ENCODE measurements around the gene JMJD8. TPM values are rescaled to one million over a fixed set of nuclear protein-coding genes. Genes with fewer than 3 reads are reported as not detected.

JMJD8 gene
- total and polyA plus RNA-seq, 2 donors from 2014 or later: 75.0 to 80.4 TPM

GRCh38 chr16:702341-702740, 18.2 kb upstream of the JMJD8 start:
- no peaks in the 10 kb centered on the region for H3K9me3 ChIP-seq (ENCODE audit: control insufficient read depth in 2 of 3, insufficient read depth in 1 of 3, low read length in 3 of 3)
- H3K27ac ChIP-seq (ENCODE audit: low read depth in 2 of 2, low read length in 2 of 2): no peak overlapping the region
- no peaks in the 10 kb centered on the region for H3K36me3 ChIP-seq (ENCODE audit: control insufficient read depth in 2 of 3, insufficient read depth in 3 of 3, low read length in 3 of 3)
- no peaks in the 10 kb centered on the region for H3K4me1 ChIP-seq (ENCODE audit: control insufficient read depth in 2 of 3, insufficient read depth in 2 of 3, low read depth in 1 of 3, low read length in 3 of 3)
- DNase-seq: no peak
- TF ChIP-seq CTCF (IDR thresholded peaks at IDR 0.05; ENCODE audit: borderline replicate concordance, extremely low read depth, insufficient read depth): no peak
- no peak overlapping the region for H3K9ac ChIP-seq (ENCODE audit: low read length in 3 of 3)
- no peak for FAIRE-seq
- H3K27me3 ChIP-seq (ENCODE audit: control insufficient read depth, insufficient read depth, low read length): peaks cover 20% of the 10 kb centered on the region
- no peak overlapping the region for H3K4me3 ChIP-seq (ENCODE audit: low read length in 3 of 3)
- intact Hi-C loops (cut with DNase I): no loop called here

GRCh38 chr16:700684-701584, 16.8 kb upstream of the JMJD8 start:
- H3K27ac ChIP-seq (ENCODE audit: low read depth in 2 of 2, low read length in 2 of 2): no peak overlapping the region
- no peak overlapping the region for H3K9ac ChIP-seq (ENCODE audit: low read length in 3 of 3)
- TF ChIP-seq CTCF (IDR thresholded peaks at IDR 0.05; ENCODE audit: borderline replicate concordance, extremely low read depth, insufficient read depth): no peak
- DNase-seq (peak in 3 of 5 donors; percentile 59 to 77 (median 71)), FAIRE-seq (no peak)
- no peaks in the 10 kb centered on the region for H3K4me1 ChIP-seq (ENCODE audit: control insufficient read depth in 2 of 3, insufficient read depth in 2 of 3, low read depth in 1 of 3, low read length in 3 of 3)
- no peak overlapping the region for H3K4me3 ChIP-seq (ENCODE audit: low read length in 3 of 3)
- peaks cover 20% of the 10 kb centered on the region for H3K27me3 ChIP-seq (ENCODE audit: control insufficient read depth, insufficient read depth, low read length)
- no peaks in the 10 kb centered on the region for H3K36me3 ChIP-seq (ENCODE audit: control insufficient read depth in 2 of 3, insufficient read depth in 3 of 3, low read length in 3 of 3)
- H3K9me3 ChIP-seq (ENCODE audit: control insufficient read depth in 2 of 3, insufficient read depth in 1 of 3, low read length in 3 of 3): no peaks in the 10 kb centered on the region
- intact Hi-C loops (cut with DNase I): no loop called here

GRCh38 chr16:698911-699671, 15.0 kb upstream of the JMJD8 start:
- no peaks in the 10 kb centered on the region for H3K9me3 ChIP-seq (ENCODE audit: control insufficient read depth in 2 of 3, insufficient read depth in 1 of 3, low read length in 3 of 3)
- H3K27ac ChIP-seq (ENCODE audit: low read depth in 2 of 2, low read length in 2 of 2): no peak overlapping the region
- H3K9ac ChIP-seq (ENCODE audit: low read length in 3 of 3): no peak overlapping the region
- DNase-seq (no peak), FAIRE-seq (no peak)
- H3K27me3 ChIP-seq (ENCODE audit: control insufficient read depth, insufficient read depth, low read length): peaks cover 19% of the 10 kb centered on the region
- H3K4me1 ChIP-seq (ENCODE audit: control insufficient read depth in 2 of 3, insufficient read depth in 2 of 3, low read depth in 1 of 3, low read length in 3 of 3): peaks cover 0 to 5% (median 0%) of the 10 kb centered on the region in 3 donors
- intact Hi-C loops (cut with DNase I): no loop called here
- TF ChIP-seq CTCF (IDR thresholded peaks at IDR 0.05; ENCODE audit: borderline replicate concordance, extremely low read depth, insufficient read depth): no peak
- no peak overlapping the region for H3K4me3 ChIP-seq (ENCODE audit: low read length in 3 of 3)
- no peaks in the 10 kb centered on the region for H3K36me3 ChIP-seq (ENCODE audit: control insufficient read depth in 2 of 3, insufficient read depth in 3 of 3, low read length in 3 of 3)

Data from kidney (tissue), 14 donors.